ENCODE results near the gene TUBB. TPM values are rescaled to one million over a fixed set of nuclear protein-coding genes. Genes with fewer than 3 reads are reported as not detected.

Gene TUBB
- total and polyA plus RNA-seq, 2 of the 8 experiments (the other 6 are each of a cell fraction or from before 2014, with no cell fraction given), result 1,880 to 3,022 TPM

GRCh38 chr6:30726506-30727413 is 6.6 kb downstream of the TUBB start:
- Histone ChIP-seq H3K36me3 (ENCODE audit: control insufficient read depth in 2 of 4, insufficient read depth in 4 of 4, low read length in 3 of 4) (peaks cover 27 to 48% (median 40%) of the 10 kb centered on the region in 4 experiments), H4K8ac (ENCODE audit: extremely low read depth, insufficient read depth, low read length) (no peak overlapping the region; the same call in 1 of the 2 replicates), H3K9me3 (ENCODE audit: insufficient read depth in 2 of 2, low read depth in 1 of 2, low read length in 1 of 2) (no peaks in the 10 kb centered on the region), H2AFZ (ENCODE audit: low read length) (no peak overlapping the region), H4K20me1 (replicated peaks in 1 of 2; ENCODE audit: control insufficient read depth in 1 of 2, insufficient read depth in 2 of 2, low read length in 2 of 2) (peaks cover 13 to 22% of the 10 kb centered on the region in 2 experiments), H4K5ac (ENCODE audit: insufficient read length, low read depth, low read length) (no peak overlapping the region), H4K91ac (replicated peaks; ENCODE audit: insufficient read length, low read length) (no peak overlapping the region), H3K79me2 (ENCODE audit: control insufficient read depth in 1 of 2, insufficient read depth in 2 of 2, low read length in 2 of 2) (peaks cover 3 to 23% of the 10 kb centered on the region in 2 experiments), H3K56ac (replicated peaks; ENCODE audit: insufficient read length, low read depth, low read length) (no peak overlapping the region), H2BK15ac (ENCODE audit: low read length) (no peak overlapping the region), H3K14ac (ENCODE audit: insufficient read length) (no peak overlapping the region), H2BK5ac (ENCODE audit: low read depth, low read length) (no peak overlapping the region), H2BK12ac (ENCODE audit: low read depth, low read length) (no peak overlapping the region), H3K9ac (replicated peaks in 1 of 4; ENCODE audit: extremely low read depth in 1 of 4, low read depth in 3 of 4, low read length in 3 of 4) (no peak overlapping the region), H3K18ac (ENCODE audit: extremely low read depth, low read length) (no peak overlapping the region), H2BK120ac (replicated peaks; ENCODE audit: low read depth, low read length) (no peak overlapping the region), H3K4ac (replicated peaks; ENCODE audit: insufficient read length, low read depth, low read length) (no peak overlapping the region), H3K4me3 (ENCODE audit: extremely low read depth in 1 of 4, insufficient read depth in 2 of 4, low read depth in 3 of 4, low read length in 4 of 4) (no peak overlapping the region), H3K79me1 (ENCODE audit: low read depth, low read length) (no peaks in the 10 kb centered on the region), H3K27ac (ENCODE audit: low read depth, low read length) (no peak overlapping the region), H3K23me2 (ENCODE audit: low read depth, low read length) (peaks cover 2% of the 10 kb centered on the region; the same call in 1 of the 2 replicates), H2BK20ac (ENCODE audit: low read length) (no peak overlapping the region), H3K27me3 (replicated peaks in 1 of 4; ENCODE audit: control insufficient read depth in 3 of 4, extremely low read depth in 1 of 4, insufficient read depth in 3 of 4, low read length in 3 of 4) (no peaks in the 10 kb centered on the region), H2AK5ac (ENCODE audit: low read depth, low read length) (no peak overlapping the region), H3K4me2 (ENCODE audit: insufficient read depth in 1 of 2, low read depth in 2 of 2, low read length in 2 of 2) (no peak overlapping the region), H3K4me1 (replicated peaks in 1 of 4; ENCODE audit: control insufficient read depth in 3 of 4, insufficient read depth in 4 of 4, low read length in 3 of 4) (peaks cover 0 to 4% (median 0%) of the 10 kb centered on the region in 4 experiments; a peak in 1 of 7 replicates), H3K23ac (ENCODE audit: insufficient read length) (no peak overlapping the region)
- ChIA-PET CTCF (ENCODE audit: partially characterized antibody) (interaction anchor here (0.6 to 11.8 kb wide), 16 partner anchors 11 to 1158 kb away, joined by 3 to 147 read pairs (median 3); no protein-coding TSS in a partner anchor), POLR2A (ENCODE audit: partially characterized antibody) (interaction anchor here (0.6 to 35.9 kb wide), 25 partner anchors 8 to 445 kb away, joined by 3 to 732 read pairs (median 4); partner anchors contain the start of genes ATAT1, DDR1, DHX16 and FLOT1)
- DNase-seq (ENCODE audit: low read depth in 1 of 2, low spot score in 2 of 2) (no peak), FAIRE-seq (no peak)
- 90% methylated on average over 11 of the region's 11 CpGs; no CpG with 5 or more reads in 1 of the 2 experiments for WGBS, 2 experiments (ENCODE audit: extremely low coverage in 1 of 2, insufficient coverage in 1 of 2, insufficient read length in 1 of 2, insufficient replicate concordance in 2 of 2, low coverage in 1 of 2, low lambda C conversion rate in 2 of 2, missing lambda C conversion rate in 1 of 2)
- TF ChIP-seq SUZ12 (IDR thresholded peaks at IDR 0.05; ENCODE audit: low read length), result no peak
- TF ChIP-seq PHF8 (conservative IDR thresholded peaks at IDR 0.05; ENCODE audit: low read depth, low read length), result no peak
- TF ChIP-seq YY1 (IDR thresholded peaks at IDR 0.05; ENCODE audit: low read depth, low read length), result no peak
- no peak for TF ChIP-seq SIX5 (IDR thresholded peaks at IDR 0.05; ENCODE audit: low read depth, low read length)
- no peak for TF ChIP-seq BRCA1 (IDR thresholded peaks at IDR 0.05; ENCODE audit: low read depth, low read length)
- TF ChIP-seq CTCF (IDR thresholded peaks at IDR 0.05; ENCODE audit: control extremely low read depth in 1 of 3, insufficient read depth in 1 of 3, low read depth in 1 of 3, low read length in 3 of 3), result no peak
- TF ChIP-seq KDM1A (IDR thresholded peaks at IDR 0.05; ENCODE audit: borderline replicate concordance, low read length), result no peak
- no peak for TF ChIP-seq CTBP2 (IDR thresholded peaks at IDR 0.05; ENCODE audit: borderline replicate concordance, insufficient read depth, insufficient read length, low read length)
